ENCODE measurements around the gene LRRC4. TPM values are rescaled to one million over a fixed set of nuclear protein-coding genes. Genes with fewer than 3 reads are reported as not detected.

LRRC4 gene
- total RNA-seq, 1 experiment from 2014 or later, result 0.26 TPM

- Histone ChIP-seq H3K9ac (ENCODE audit: low read length) (no peak overlapping the region), H3K36me3 (ENCODE audit: low read depth, low read length) (peaks cover 23% of the 10 kb centered on the region), H3K9me3 (ENCODE audit: low read length) (peaks cover 6% of the 10 kb centered on the region; the same call in 1 of the 2 replicates), H3F3A (ENCODE audit: low read length, unreplicated experiment) (no peaks in the 10 kb centered on the region), H2AFZ (ENCODE audit: low read length) (no peak overlapping the region), H3K27ac (ENCODE audit: low read length) (no peak overlapping the region), H3K4me3 (ENCODE audit: low read length) (no peak overlapping the region), H3K79me2 (ENCODE audit: low read length) (no peaks in the 10 kb centered on the region), H3K27me3 (ENCODE audit: low read length) (no peaks in the 10 kb centered on the region), H3K9me2 (replicated peaks; ENCODE audit: low read length) (no peaks in the 10 kb centered on the region), H3K4me1 (ENCODE audit: insufficient read depth, low read length) (peaks cover 4% of the 10 kb centered on the region; the same call in 1 of the 2 replicates), H4K20me1 (ENCODE audit: low read length) (no peaks in the 10 kb centered on the region), H3K4me2 (ENCODE audit: low read length) (no peak overlapping the region)
- no peak for DNase-seq
- ChIA-PET CTCF (no interaction called here), POLR2A (ENCODE audit: unreplicated experiment) (no interaction called here)
- no peak for ATAC-seq
- intact Hi-C loops (cut with micrococcal nuclease), result no loop called here
- TF ChIP-seq, protein P1, sequence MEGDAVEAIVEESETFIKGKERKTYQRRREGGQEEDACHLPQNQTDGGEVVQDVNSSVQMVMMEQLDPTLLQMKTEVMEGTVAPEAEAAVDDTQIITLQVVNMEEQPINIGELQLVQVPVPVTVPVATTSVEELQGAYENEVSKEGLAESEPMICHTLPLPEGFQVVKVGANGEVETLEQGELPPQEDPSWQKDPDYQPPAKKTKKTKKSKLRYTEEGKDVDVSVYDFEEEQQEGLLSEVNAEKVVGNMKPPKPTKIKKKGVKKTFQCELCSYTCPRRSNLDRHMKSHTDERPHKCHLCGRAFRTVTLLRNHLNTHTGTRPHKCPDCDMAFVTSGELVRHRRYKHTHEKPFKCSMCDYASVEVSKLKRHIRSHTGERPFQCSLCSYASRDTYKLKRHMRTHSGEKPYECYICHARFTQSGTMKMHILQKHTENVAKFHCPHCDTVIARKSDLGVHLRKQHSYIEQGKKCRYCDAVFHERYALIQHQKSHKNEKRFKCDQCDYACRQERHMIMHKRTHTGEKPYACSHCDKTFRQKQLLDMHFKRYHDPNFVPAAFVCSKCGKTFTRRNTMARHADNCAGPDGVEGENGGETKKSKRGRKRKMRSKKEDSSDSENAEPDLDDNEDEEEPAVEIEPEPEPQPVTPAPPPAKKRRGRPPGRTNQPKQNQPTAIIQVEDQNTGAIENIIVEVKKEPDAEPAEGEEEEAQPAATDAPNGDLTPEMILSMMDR (conservative IDR thresholded peaks at IDR 0.05; ENCODE audit: low read depth, low read length), result no peak
- TF ChIP-seq EZH2phosphoT487 (IDR thresholded peaks at IDR 0.05; ENCODE audit: borderline replicate concordance, low read length) (no peak), EZH2 (IDR thresholded peaks at IDR 0.05; ENCODE audit: low read length, unreplicated experiment) (no peak)
- no TSS peak for BruUV-seq (replicated peaks)
Observed at GRCh38 chr7:127981965-127982364, 49.3 kb downstream of the LRRC4 start.

DNA sequence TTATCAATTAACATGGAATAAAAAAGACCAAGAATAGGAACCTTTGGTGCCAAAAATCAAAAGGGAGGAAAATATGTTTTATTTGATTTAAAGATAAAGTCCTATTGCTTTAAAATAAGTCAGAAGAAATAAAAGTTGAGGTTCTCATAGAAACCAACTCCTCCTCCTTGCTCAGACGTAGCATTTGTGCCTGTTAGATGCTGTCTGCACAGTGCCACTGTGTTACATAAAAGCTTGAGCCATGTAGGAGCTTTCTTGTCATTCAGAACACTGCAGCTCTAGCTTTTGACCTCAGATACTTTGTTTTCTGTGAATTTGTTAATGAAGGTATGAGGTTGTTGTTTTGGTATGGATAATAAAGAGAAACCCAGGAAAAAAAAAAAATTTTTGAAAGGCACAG is 50.3 kb downstream of the LRRC4 start:
- ATAC-seq, result no peak

GRCh38 chr7:127979728-127980126 is 51.5 kb downstream of the LRRC4 start:
- H3K27me3 ChIP-seq (ENCODE audit: low read length), result no peaks in the 10 kb centered on the region
- TF ChIP-seq, protein P1 (conservative IDR thresholded peaks at IDR 0.05; ENCODE audit: low read depth, low read length), result no peak
- TF ChIP-seq EZH2 (IDR thresholded peaks at IDR 0.05; ENCODE audit: low read length, unreplicated experiment) (no peak), EZH2phosphoT487 (IDR thresholded peaks at IDR 0.05; ENCODE audit: borderline replicate concordance, low read length) (no peak)
- H4K20me1 ChIP-seq (ENCODE audit: low read length), result no peaks in the 10 kb centered on the region
- no peak overlapping the region for H3K4me3 ChIP-seq (ENCODE audit: low read length)
- POLR2A ChIA-PET (ENCODE audit: unreplicated experiment), result no interaction called here
- peaks cover 34% of the 10 kb centered on the region for H3K36me3 ChIP-seq (ENCODE audit: low read depth, low read length)
- H2AFZ ChIP-seq (ENCODE audit: low read length), result no peak overlapping the region
- no peaks in the 10 kb centered on the region for H3K9me2 ChIP-seq (replicated peaks; ENCODE audit: low read length)
- H3K9me3 ChIP-seq (ENCODE audit: low read length), result peaks cover 6% of the 10 kb centered on the region; the same call in 1 of the 2 replicates
- H3K27ac ChIP-seq (ENCODE audit: low read length), result no peak overlapping the region
- CTCF ChIA-PET, result no interaction called here
- H3K79me2 ChIP-seq (ENCODE audit: low read length), result no peaks in the 10 kb centered on the region
- no peaks in the 10 kb centered on the region for H3F3A ChIP-seq (ENCODE audit: low read length, unreplicated experiment)
- H3K4me2 ChIP-seq (ENCODE audit: low read length), result no peak overlapping the region
- BruUV-seq (replicated peaks), result no TSS peak
- DNase-seq (no peak), ATAC-seq (no peak)
- intact Hi-C loops (cut with micrococcal nuclease), result no loop called here
- H3K9ac ChIP-seq (ENCODE audit: low read length), result no peak overlapping the region
- peaks cover 4% of the 10 kb centered on the region; the same call in 1 of the 2 replicates for H3K4me1 ChIP-seq (ENCODE audit: insufficient read depth, low read length)

More for the DNA sequence above, 50.3 kb downstream of the LRRC4 start:
- Histone ChIP-seq H3K9me2 (replicated peaks; ENCODE audit: low read length) (no peaks in the 10 kb centered on the region), H3K9me3 (ENCODE audit: low read length) (peaks cover 6% of the 10 kb centered on the region; the same call in 1 of the 2 replicates), H3K4me1 (ENCODE audit: insufficient read depth, low read length) (peaks cover 4% of the 10 kb centered on the region; the same call in 1 of the 2 replicates), H3F3A (ENCODE audit: low read length, unreplicated experiment) (no peaks in the 10 kb centered on the region), H3K4me2 (ENCODE audit: low read length) (no peak overlapping the region), H3K27me3 (ENCODE audit: low read length) (no peaks in the 10 kb centered on the region), H3K79me2 (ENCODE audit: low read length) (no peaks in the 10 kb centered on the region), H3K27ac (ENCODE audit: low read length) (no peak overlapping the region), H3K36me3 (ENCODE audit: low read depth, low read length) (peaks cover 32% of the 10 kb centered on the region), H4K20me1 (ENCODE audit: low read length) (no peaks in the 10 kb centered on the region), H2AFZ (ENCODE audit: low read length) (no peak overlapping the region), H3K4me3 (ENCODE audit: low read length) (no peak overlapping the region), H3K9ac (ENCODE audit: low read length) (no peak overlapping the region)
- BruUV-seq (replicated peaks), result no TSS peak
- CTCF ChIA-PET, result no interaction called here
- intact Hi-C loops (cut with micrococcal nuclease), result no loop called here
- DNase-seq, result no peak
- TF ChIP-seq EZH2 (IDR thresholded peaks at IDR 0.05; ENCODE audit: low read length, unreplicated experiment) (no peak), EZH2phosphoT487 (IDR thresholded peaks at IDR 0.05; ENCODE audit: borderline replicate concordance, low read length) (no peak)
- TF ChIP-seq, protein P1 (conservative IDR thresholded peaks at IDR 0.05; ENCODE audit: low read depth, low read length), result no peak
- POLR2A ChIA-PET (ENCODE audit: unreplicated experiment), result no interaction called here
